ENCODE results near the gene MBD2. TPM values are rescaled to one million over a fixed set of nuclear protein-coding genes. Genes with fewer than 3 reads are reported as not detected.

MBD2 gene
- total RNA-seq, 2 donors from 2014 or later, result 35.9 to 39.2 TPM

DNA sequence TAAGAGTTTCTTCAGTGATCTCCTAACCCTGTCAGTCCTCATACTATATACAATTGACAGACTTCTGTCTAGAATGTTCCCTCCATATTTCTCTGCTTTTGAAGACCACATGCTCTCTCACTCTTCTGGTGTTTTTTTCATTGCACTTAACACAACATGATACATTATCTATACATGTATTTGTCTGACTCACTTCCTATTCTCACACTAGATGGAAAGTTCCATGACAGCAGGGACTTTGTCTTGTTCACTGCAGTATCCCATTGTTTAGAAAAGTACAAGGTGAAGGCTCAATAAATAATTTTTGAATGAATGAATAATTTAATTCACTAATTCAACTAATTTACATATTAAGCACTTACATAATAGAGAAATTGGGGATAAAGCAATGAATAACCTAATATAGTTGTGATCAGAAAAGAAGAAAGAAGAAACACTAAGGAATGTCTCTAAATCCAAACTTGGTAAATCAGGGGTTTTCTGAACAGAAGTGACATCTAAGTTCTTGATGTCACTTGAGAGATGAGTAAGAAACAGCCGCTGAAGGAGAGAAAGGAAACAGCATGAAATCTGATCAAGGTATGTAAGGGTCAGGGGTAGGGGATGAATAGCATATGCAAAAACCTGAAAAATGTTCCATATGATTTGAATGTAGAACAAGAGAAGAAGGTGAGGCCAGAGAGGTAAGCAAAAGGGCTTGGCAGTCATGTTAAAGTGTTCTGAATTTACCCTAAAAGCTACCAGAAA is 42.4 kb downstream of the MBD2 start:
- H3K4me3 ChIP-seq (ENCODE audit: low read length), result no peak overlapping the region
- no peak overlapping the region for H3K27ac ChIP-seq (ENCODE audit: low read depth, low read length)
- no peaks in the 10 kb centered on the region for H3K4me1 Mint-ChIP-seq
- H3K4me1 ChIP-seq (ENCODE audit: control insufficient read depth, insufficient read depth, low read length), result no peaks in the 10 kb centered on the region
- DNase-seq, result no peak
- WGBS, 2 experiments (ENCODE audit: insufficient coverage in 1 of 2, insufficient read length in 1 of 2), result 92 to 93% methylated on average over 1 of the region's 1 CpG
- H3K27me3 ChIP-seq (ENCODE audit: control insufficient read depth, insufficient read depth, low read length, poor library complexity, severe bottlenecking), result no peaks in the 10 kb centered on the region
- no peaks in the 10 kb centered on the region for H3K27me3 Mint-ChIP-seq (ENCODE audit: insufficient read depth)
- peaks cover 4% of the 10 kb centered on the region for H3K9me3 ChIP-seq (ENCODE audit: control insufficient read depth, low read length)
- H3K36me3 ChIP-seq (ENCODE audit: control insufficient read depth, insufficient read depth, low read length), result no peaks in the 10 kb centered on the region
- H3K9ac ChIP-seq (ENCODE audit: extremely low read depth, low read length, poor library complexity, severe bottlenecking), result no peak overlapping the region
- H3K4me3 Mint-ChIP-seq, result no peak overlapping the region
- TF ChIP-seq, protein P1, sequence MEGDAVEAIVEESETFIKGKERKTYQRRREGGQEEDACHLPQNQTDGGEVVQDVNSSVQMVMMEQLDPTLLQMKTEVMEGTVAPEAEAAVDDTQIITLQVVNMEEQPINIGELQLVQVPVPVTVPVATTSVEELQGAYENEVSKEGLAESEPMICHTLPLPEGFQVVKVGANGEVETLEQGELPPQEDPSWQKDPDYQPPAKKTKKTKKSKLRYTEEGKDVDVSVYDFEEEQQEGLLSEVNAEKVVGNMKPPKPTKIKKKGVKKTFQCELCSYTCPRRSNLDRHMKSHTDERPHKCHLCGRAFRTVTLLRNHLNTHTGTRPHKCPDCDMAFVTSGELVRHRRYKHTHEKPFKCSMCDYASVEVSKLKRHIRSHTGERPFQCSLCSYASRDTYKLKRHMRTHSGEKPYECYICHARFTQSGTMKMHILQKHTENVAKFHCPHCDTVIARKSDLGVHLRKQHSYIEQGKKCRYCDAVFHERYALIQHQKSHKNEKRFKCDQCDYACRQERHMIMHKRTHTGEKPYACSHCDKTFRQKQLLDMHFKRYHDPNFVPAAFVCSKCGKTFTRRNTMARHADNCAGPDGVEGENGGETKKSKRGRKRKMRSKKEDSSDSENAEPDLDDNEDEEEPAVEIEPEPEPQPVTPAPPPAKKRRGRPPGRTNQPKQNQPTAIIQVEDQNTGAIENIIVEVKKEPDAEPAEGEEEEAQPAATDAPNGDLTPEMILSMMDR (conservative IDR thresholded peaks at IDR 0.05), result no peak
- H3K36me3 Mint-ChIP-seq (ENCODE audit: low read depth), result no peaks in the 10 kb centered on the region
- peaks cover 4% of the 10 kb centered on the region for H3K9me3 Mint-ChIP-seq
- no peak overlapping the region for H3K27ac Mint-ChIP-seq

DNA sequence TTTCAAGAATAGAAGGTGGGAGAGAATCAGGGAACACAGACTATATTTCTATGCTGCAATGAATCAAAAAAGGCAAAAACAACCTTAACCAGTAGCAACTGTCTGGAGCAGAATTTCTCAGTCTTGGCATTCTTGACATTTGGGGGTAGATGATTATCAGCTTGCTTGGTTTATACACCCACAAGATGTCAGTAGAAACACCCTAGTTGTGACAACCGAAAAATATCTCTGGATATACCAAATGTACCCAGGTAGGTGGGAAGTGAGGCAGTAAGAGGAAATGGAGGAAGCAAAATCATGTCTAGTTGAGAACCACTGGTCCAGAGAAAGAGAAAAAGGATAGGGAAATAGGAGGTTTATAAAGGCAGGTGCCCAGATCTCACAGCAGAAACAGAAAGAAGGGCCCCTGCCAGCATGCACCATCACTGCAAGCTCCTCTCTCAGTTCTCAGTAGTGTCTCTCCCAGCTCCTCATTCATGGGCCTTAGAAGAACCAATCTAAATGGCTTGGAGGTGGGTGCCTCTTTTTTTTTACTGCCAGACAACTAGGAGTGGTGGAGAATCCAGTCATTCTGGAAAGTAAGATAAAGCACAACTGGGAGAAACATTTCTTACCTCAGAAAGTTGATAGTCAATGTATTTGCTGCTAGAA is 50.4 kb downstream of the MBD2 start:
- Mint-ChIP-seq H3K27me3 (ENCODE audit: insufficient read depth) (no peaks in the 10 kb centered on the region), H3K27ac (no peak overlapping the region), H3K4me3 (no peak overlapping the region), H3K36me3 (ENCODE audit: low read depth) (no peaks in the 10 kb centered on the region), H3K4me1 (no peaks in the 10 kb centered on the region), H3K9me3 (no peaks in the 10 kb centered on the region)
- Histone ChIP-seq H3K4me1 (ENCODE audit: control insufficient read depth, insufficient read depth, low read length) (no peaks in the 10 kb centered on the region), H3K36me3 (ENCODE audit: control insufficient read depth, insufficient read depth, low read length) (no peaks in the 10 kb centered on the region), H3K27me3 (ENCODE audit: control insufficient read depth, insufficient read depth, low read length, poor library complexity, severe bottlenecking) (no peaks in the 10 kb centered on the region), H3K9ac (ENCODE audit: extremely low read depth, low read length, poor library complexity, severe bottlenecking) (no peak overlapping the region), H3K4me3 (ENCODE audit: low read length) (no peak overlapping the region), H3K27ac (ENCODE audit: low read depth, low read length) (no peak overlapping the region), H3K9me3 (ENCODE audit: control insufficient read depth, low read length) (no peaks in the 10 kb centered on the region)
- TF ChIP-seq, protein P1 (conservative IDR thresholded peaks at IDR 0.05), result no peak
- no peak for DNase-seq
- WGBS, 2 experiments (ENCODE audit: insufficient coverage in 1 of 2, insufficient read length in 1 of 2), result 95 to 100% methylated on average over 1 of the region's 1 CpG

DNA sequence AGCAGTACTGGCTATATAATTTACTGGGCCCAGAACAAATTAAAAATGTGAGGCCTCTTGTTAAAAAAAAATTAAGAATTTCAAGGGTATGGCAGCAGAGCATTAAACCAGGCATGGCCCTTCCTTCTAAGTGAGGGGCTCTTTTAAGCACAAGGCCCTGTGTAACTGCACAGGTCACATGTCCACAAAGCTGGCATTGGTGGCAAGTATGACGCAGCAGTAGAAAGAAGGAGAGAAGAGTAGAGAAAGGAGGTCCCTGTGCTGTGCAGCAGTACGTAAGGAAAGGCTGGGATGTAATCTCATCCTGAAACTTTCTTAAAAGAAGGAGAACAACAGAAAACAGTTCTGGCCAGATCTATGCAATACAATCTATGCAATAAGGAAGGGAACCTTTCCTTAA is 51.2 kb downstream of the MBD2 start:
- Histone ChIP-seq H3K4me3 (ENCODE audit: low read length) (no peak overlapping the region), H3K9me3 (ENCODE audit: control insufficient read depth, low read length) (no peaks in the 10 kb centered on the region), H3K36me3 (ENCODE audit: control insufficient read depth, insufficient read depth, low read length) (no peaks in the 10 kb centered on the region), H3K27ac (ENCODE audit: low read depth, low read length) (no peak overlapping the region), H3K9ac (ENCODE audit: extremely low read depth, low read length, poor library complexity, severe bottlenecking) (no peak overlapping the region), H3K4me1 (ENCODE audit: control insufficient read depth, insufficient read depth, low read length) (no peaks in the 10 kb centered on the region), H3K27me3 (ENCODE audit: control insufficient read depth, insufficient read depth, low read length, poor library complexity, severe bottlenecking) (no peaks in the 10 kb centered on the region)
- TF ChIP-seq, protein P1 (conservative IDR thresholded peaks at IDR 0.05), result no peak
- WGBS, 2 experiments (ENCODE audit: insufficient coverage in 1 of 2, insufficient read length in 1 of 2), result 98 to 100% methylated on average over 2 of the region's 2 CpGs
- Mint-ChIP-seq H3K9me3 (no peaks in the 10 kb centered on the region), H3K4me1 (no peaks in the 10 kb centered on the region), H3K27ac (no peak overlapping the region), H3K36me3 (ENCODE audit: low read depth) (no peaks in the 10 kb centered on the region), H3K27me3 (ENCODE audit: insufficient read depth) (no peaks in the 10 kb centered on the region), H3K4me3 (no peak overlapping the region)
- DNase-seq, result no peak
